ENCODE data around the gene ZNF532. TPM values are rescaled to one million over a fixed set of nuclear protein-coding genes. Genes with fewer than 3 reads are reported as not detected.
A peak's percentile ranks its signal among the peaks of the same experiment; 100 is the strongest.

Gene ZNF532
- total RNA-seq, 1 experiment from 2014 or later = 258 TPM

GRCh38 chr18:58977223-58977622 lies 112.5 kb downstream of the ZNF532 start:
- Histone ChIP-seq H4K91ac (ENCODE audit: insufficient read length, low read depth, low read length) (no peak overlapping the region), H2BK20ac (ENCODE audit: low read depth, low read length, poor library complexity, severe bottlenecking) (no peak overlapping the region), H3K23ac (ENCODE audit: insufficient read length, low read depth, low read length) (no peak overlapping the region), H4K5ac (ENCODE audit: insufficient read length, low read depth, low read length) (no peak overlapping the region), H2BK120ac (ENCODE audit: low read depth, low read length, poor library complexity, severe bottlenecking) (no peak overlapping the region), H3T11ph (ENCODE audit: low read length) (no peak overlapping the region), H3K27me3 (ENCODE audit: insufficient read depth, low read length) (no peaks in the 10 kb centered on the region), H3K14ac (ENCODE audit: insufficient read depth, low read length) (peak overlapping the region; percentile 27; the same call in 1 of the 2 replicates), H3K79me2 (ENCODE audit: insufficient read depth, low read length) (peaks cover 2% of the 10 kb centered on the region; the same call in 1 of the 2 replicates), H4K8ac (replicated peaks; ENCODE audit: insufficient read length, low read depth, low read length) (peak overlapping the region; percentile 61), H3K23me2 (ENCODE audit: insufficient read length, low read depth, low read length, poor library complexity, severe bottlenecking) (no peaks in the 10 kb centered on the region), H3K27ac (ENCODE audit: insufficient read length, low read depth, low read length) (no peak overlapping the region), H3K9ac (ENCODE audit: extremely low read depth, insufficient read length, low read length) (no peak overlapping the region), H2BK15ac (ENCODE audit: low read depth, low read length) (no peak overlapping the region), H2BK12ac (ENCODE audit: insufficient read length, low read depth, low read length) (no peak overlapping the region), H3K56ac (ENCODE audit: insufficient read length, low read depth, low read length) (no peak overlapping the region), H3K4ac (ENCODE audit: low read depth, low read length) (no peak overlapping the region), H3K4me1 (ENCODE audit: insufficient read depth, low read length) (no peaks in the 10 kb centered on the region), H3K9me3 (ENCODE audit: control insufficient read depth, low read depth, low read length) (no peaks in the 10 kb centered on the region), H2BK5ac (ENCODE audit: insufficient read length, low read length) (no peak overlapping the region), H2AK5ac (ENCODE audit: insufficient read length, low read length) (no peak overlapping the region), H3K4me2 (ENCODE audit: insufficient read depth, insufficient read length, low read length) (no peak overlapping the region), H2AFZ (ENCODE audit: low read length) (no peak overlapping the region), H3K18ac (ENCODE audit: insufficient read length, low read depth, low read length) (no peak overlapping the region), H4K20me1 (ENCODE audit: control insufficient read depth, insufficient read depth, insufficient read length) (no peaks in the 10 kb centered on the region), H3K79me1 (ENCODE audit: insufficient read depth, low read depth, low read length, poor library complexity, severe bottlenecking) (peaks cover 2% of the 10 kb centered on the region)
- DNase-seq = no peak
- H3K27ac Mint-ChIP-seq = peak overlapping the region; percentile 12 to 53 (median 43); a peak in 6 of 7 replicates
- H3K4me1 Mint-ChIP-seq = peaks cover 8 to 14% of the 10 kb centered on the region in 2 experiments
- H3K9me3 Mint-ChIP-seq = no peaks in the 10 kb centered on the region
- no peaks in the 10 kb centered on the region for H3K27me3 Mint-ChIP-seq (ENCODE audit: low read depth)
- no peak overlapping the region for H3K4me3 Mint-ChIP-seq
- H3K36me3 Mint-ChIP-seq (ENCODE audit: insufficient read depth in 1 of 3, low read depth in 3 of 3) = peaks cover 45 to 89% (median 82%) of the 10 kb centered on the region in 3 experiments
- WGBS (ENCODE audit: extremely low coverage, insufficient read length, low lambda C conversion rate) = no CpG with 5 or more reads among the region's 10 CpGs
- no peak for TF ChIP-seq CTCF (conservative IDR thresholded peaks at IDR 0.05)

Measured in H9 (cell line).